Heart left ventricle (tissue), 16 donors: ENCODE results near the gene DHCR24. TPM values are rescaled to one million over a fixed set of nuclear protein-coding genes. Genes with fewer than 3 reads are reported as not detected.
A peak's percentile ranks its signal among the peaks of the same experiment; 100 is the strongest.

ENCODE experiments used
- ATAC-seq, 4 donors: fragments of 200-7000 bp; cut with Tn5 transposase; one replicate each; pipeline ENCODE4 v1.9.1; 2020 to 2022; ENCODE audit warnings: moderate library complexity in 4 of 4, mild to moderate bottlenecking in 3 of 4, moderate number of reproducible peaks in 1 of 4
- DNase-seq, 5 donors: peaks; one replicate each; pipeline ENCODE4 v3.0.0-alpha.2; 2020
- H3K27ac ChIP-seq, 12 donors: fragments of 200-600 bp; sonication (generic) in 4 of 12; one replicate each; pipeline versions ENCODE4 v1.5.0 to v1.8.0; 2016 to 2022; ENCODE audit warnings: mild to moderate bottlenecking in 2 of 12
- H3K27me3 ChIP-seq, 9 donors: fragments of 200-600 bp; sonication (generic) in 2 of 9; one replicate each; pipeline versions ENCODE4 v1.5.1 to v1.8.0; 2016 to 2022; ENCODE audit warnings: mild to moderate bottlenecking in 3 of 9
- H3K36me3 ChIP-seq, 9 donors: fragments of 200-600 bp; sonication (generic) in 2 of 9; one replicate each; pipeline versions ENCODE4 v1.5.0 to v1.8.0; 2018 to 2022; ENCODE audit warnings: mild to moderate bottlenecking in 2 of 9
- H3K4me1 ChIP-seq, 12 donors: fragments of 200-600 bp; sonication (generic) in 4 of 12; one replicate each; pipeline versions ENCODE4 v1.5.0 to v1.8.0; 2016 to 2022; ENCODE audit warnings: mild to moderate bottlenecking in 3 of 12
- H3K4me3 ChIP-seq, 12 donors: fragments of 200-600 bp; sonication (generic) in 4 of 12; one replicate each; pipeline versions ENCODE4 v1.5.0 to v1.8.0; 2017 to 2022; ENCODE audit warnings: mild to moderate bottlenecking in 9 of 12, moderate library complexity in 4 of 12
- H3K9me3 ChIP-seq, 12 donors: fragments of 200-600 bp; sonication (generic) in 4 of 12; one replicate each; pipeline versions ENCODE4 v1.5.0 to v1.8.0; 2016 to 2022; ENCODE audit warnings: mild to moderate bottlenecking in 1 of 12
- POLR2A ChIP-seq, 2 donors: fragments of 450-650 bp; IDR thresholded peaks; one replicate each; pipeline ENCODE4 v1.6.1; 2017; ENCODE audit warnings: antibody characterized with exemption in 2 of 2, mild to moderate bottlenecking in 2 of 2, moderate library complexity in 2 of 2
- WGBS, 4 donors: extraction: QIAGEN DNeasy Blood & Tissue Kit in 2 of 4; methylation state at CpG; one replicate each; pipeline versions ENCODE4 v1.1.5 to v1.1.7; 2013 to 2018; 5-methylcytosine and 5-hydroxymethylcytosine counted together
- intact Hi-C, 10 donors: fragments of 100-400 bp; cut with DNase I; formaldehyde crosslinking; loops; one replicate each; pipeline versions ENCODE4 v1.11.1 to v1.14.2; 2022
- polyA plus RNA-seq, 2 donors: library from polyadenylated mRNA; stranded (reverse); fragments of 200-250 nt; gene quantifications; one replicate each; pipeline ENCODE4 v1.2.3, GENCODE V29; 2013
- total RNA-seq, 9 donors: library from RNA; depleted of rRNA in 2 of 9; stranded (reverse); fragments of >200 nt in 2 of 9; fragmentation: NEBNext Ultra II Directional in 3 of 9; extraction: Animal tissue kit (Norgen Biotek cat#: 25700) in 3 of 9; gene quantifications; one replicate each; pipeline versions ENCODE4 v1.1.0 to v1.2.4, GENCODE V29; 2016 to 2023
- TF ChIP-seq, protein P1 (sequence below), 12 donors: fragments of 200-600 bp; sonication (generic) in 4 of 12; IDR thresholded peaks; one replicate each; pipeline versions ENCODE4 v1.5.0 to v1.8.0; 2018 to 2022; ENCODE audit warnings: antibody characterized with exemption in 12 of 12, mild to moderate bottlenecking in 5 of 12
- donor health status: ischemic (EF 13 %, LVEDD 7.1; RV severe dilation, severe dysfunction).
- donor health status: healthy with polysubstance abuse.
- donor health status: DM: no; HTN: yes; CAD: no.
- donor health status: DM: no; HTN: no; CAD: no.
- donor health status: ischemic (EF 25% LVEDD 6.9; RV normal size, moderate dysfunction).
- donor health status: ischemic (EF 25% LVEDD 5.7; RV mildly dilated, moderate dysfunction).
- donor health status: healthy.
- donor health status: DM: yes; HTN: yes; CAD: no.
- donor health status: ischemic (EF 35%, LVEDD 5.7; RV mildly dilated, moderate dysfunction).
- donor health status: nonischemic (EF 11% LVEDD 7.7; RV severe dilation, severe dysfunction).
- donor health status: DM: yes; HTN: yes; CAD: no.
- donor health status: PGD.
- donor health status: ischemic (EF 29% LVEDD 5.4; RV normal size, mild dysfunction).
- donor health status: nonischemic (EF 23%, LVEDD 6.1; RV moderate dilation, normal function).

Gene DHCR24
- total and polyA plus RNA-seq, 11 donors, result 5.3 to 109 (median 25.4) TPM

DNA sequence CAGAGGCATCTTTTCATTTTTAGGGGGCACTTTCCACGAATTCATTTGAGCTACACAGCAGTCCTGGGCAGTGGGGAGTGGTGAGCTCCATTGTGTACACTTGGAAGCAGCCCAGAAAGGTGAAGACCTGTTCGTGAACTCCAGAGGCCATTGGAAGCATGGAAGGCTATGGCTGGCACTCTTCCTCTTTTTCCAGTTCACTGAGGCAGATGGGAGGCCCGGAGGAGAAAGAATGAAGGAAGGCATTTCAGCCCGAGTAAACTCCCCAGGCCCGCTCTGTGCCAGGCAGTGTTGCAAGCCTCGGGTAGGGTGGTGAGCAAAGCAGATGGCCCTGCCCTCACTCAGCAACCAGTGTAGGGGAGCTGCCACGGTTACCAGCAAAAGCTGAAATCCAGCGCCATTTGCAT is 673 bp upstream of the DHCR24 start:
- Histone ChIP-seq H3K27me3 (peaks cover 0 to 7% (median 0%) of the 10 kb centered on the region in 9 donors), H3K36me3 (no peaks in the 10 kb centered on the region), H3K27ac (peak overlapping the region in 6 of 12 donors; percentile 22 to 74 (median 54)), H3K9me3 (no peaks in the 10 kb centered on the region), H3K4me1 (peaks cover 0 to 33% (median 9%) of the 10 kb centered on the region in 12 donors), H3K4me3 (peak overlapping the region; percentile 59 to 95 (median 78))
- no peak for TF ChIP-seq POLR2A (IDR thresholded peaks at IDR 0.05)
- TF ChIP-seq, protein P1, sequence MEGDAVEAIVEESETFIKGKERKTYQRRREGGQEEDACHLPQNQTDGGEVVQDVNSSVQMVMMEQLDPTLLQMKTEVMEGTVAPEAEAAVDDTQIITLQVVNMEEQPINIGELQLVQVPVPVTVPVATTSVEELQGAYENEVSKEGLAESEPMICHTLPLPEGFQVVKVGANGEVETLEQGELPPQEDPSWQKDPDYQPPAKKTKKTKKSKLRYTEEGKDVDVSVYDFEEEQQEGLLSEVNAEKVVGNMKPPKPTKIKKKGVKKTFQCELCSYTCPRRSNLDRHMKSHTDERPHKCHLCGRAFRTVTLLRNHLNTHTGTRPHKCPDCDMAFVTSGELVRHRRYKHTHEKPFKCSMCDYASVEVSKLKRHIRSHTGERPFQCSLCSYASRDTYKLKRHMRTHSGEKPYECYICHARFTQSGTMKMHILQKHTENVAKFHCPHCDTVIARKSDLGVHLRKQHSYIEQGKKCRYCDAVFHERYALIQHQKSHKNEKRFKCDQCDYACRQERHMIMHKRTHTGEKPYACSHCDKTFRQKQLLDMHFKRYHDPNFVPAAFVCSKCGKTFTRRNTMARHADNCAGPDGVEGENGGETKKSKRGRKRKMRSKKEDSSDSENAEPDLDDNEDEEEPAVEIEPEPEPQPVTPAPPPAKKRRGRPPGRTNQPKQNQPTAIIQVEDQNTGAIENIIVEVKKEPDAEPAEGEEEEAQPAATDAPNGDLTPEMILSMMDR (IDR thresholded peaks at IDR 0.05), result no peak
- DNase-seq (no peak), ATAC-seq (peak in 3 of 4 donors; percentile 8 to 50 (median 25))
- intact Hi-C loops, result loop anchor here in 5 of 10 donors (5.0 kb wide), 3 partner anchors 40 to 60 kb away; no protein-coding TSS in a partner anchor
- 36 to 37% (median 36%) methylated on average over 8 of the region's 8 CpGs for WGBS, 4 donors

DNA sequence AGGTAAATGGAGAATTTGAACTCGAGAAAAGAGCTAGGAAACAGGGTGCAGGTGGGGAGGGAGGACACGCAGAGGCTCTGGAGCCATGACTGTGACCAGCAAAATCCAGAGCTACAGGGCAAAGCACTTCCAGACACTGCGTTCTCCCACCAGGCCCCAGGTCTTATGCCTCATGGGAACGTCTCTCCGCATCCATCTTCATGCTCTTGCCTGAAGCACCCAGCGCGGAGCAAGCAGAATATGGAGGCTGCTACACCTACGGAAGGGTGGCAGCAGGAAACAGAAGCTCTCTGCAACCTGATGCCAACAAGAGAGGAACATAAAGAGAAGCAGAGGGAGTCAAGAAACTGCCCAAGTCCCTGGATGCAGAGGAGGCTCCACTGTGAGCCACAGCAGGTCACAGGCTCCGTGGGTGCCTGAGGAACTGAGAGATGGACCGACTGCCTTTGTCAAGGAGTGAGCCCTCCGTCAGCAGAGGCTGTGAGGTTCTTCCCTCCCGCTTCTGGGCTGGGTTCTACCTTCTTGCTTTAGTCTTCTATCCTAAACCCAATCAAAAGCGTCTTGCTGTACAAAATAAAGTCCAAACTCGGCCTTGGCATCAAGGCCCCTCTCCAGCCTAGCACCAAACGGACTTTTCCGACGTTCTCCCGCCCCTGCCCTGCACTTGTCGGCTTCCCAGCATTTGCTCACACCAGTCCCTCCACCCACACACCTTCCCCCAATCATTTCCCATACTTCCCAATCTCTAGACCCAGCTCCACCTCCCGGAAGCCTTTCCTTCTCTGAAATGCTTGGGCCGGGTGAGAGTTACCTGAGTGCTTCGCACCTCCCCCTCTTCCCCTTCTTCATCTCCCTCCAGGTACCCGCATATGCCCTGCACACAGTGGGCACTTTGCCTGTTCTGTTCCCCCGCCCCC is 930 bp downstream of the DHCR24 start:
- no peak for DNase-seq
- TF ChIP-seq, protein P1 (IDR thresholded peaks at IDR 0.05), result no peak
- intact Hi-C loops, result loop anchor here in 5 of 10 donors (5.0 kb wide), 3 partner anchors 41 to 61 kb away; no protein-coding TSS in a partner anchor
- Histone ChIP-seq H3K36me3 (peaks cover 0 to 3% (median 0%) of the 10 kb centered on the region in 9 donors), H3K27me3 (peaks cover 0 to 2% (median 0%) of the 10 kb centered on the region in 9 donors), H3K9me3 (no peaks in the 10 kb centered on the region), H3K27ac (peak overlapping the region in 1 of 12 donors; percentile 52), H3K4me3 (peak overlapping the region; percentile 59 to 95 (median 78)), H3K4me1 (peaks cover 0 to 33% (median 9%) of the 10 kb centered on the region in 12 donors)
- whole genome bisulfite sequencing, 4 donors, result 47 to 50% (median 49%) methylated on average over 24 of the region's 24 CpGs
- peak in 2 of 4 donors; percentile 1 to 10 for ATAC-seq

DNA sequence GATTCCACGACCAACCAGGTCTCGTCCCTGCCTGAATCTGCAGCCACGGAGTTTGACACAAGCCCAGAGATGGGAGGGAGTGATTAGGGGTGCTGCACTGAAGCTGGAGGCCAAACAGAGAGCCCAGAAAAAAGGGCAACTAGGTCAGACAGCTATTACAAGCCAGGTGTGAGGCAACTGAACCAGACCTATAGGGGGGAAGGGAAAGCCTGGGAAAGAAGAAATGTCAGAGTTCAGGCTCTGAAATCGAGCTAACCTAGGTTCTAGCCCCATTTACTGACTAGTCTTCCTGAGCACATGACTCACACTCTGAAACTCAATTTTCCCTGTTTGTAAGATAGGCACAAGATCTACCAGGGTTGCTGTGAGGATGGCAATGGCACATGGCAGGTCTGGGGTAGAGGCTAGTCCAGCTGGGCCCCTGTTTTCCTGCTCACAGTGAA is 1.7 kb downstream of the DHCR24 start:
- Histone ChIP-seq H3K36me3 (peaks cover 0 to 4% (median 0%) of the 10 kb centered on the region in 9 donors), H3K4me3 (no peak overlapping the region), H3K27me3 (no peaks in the 10 kb centered on the region), H3K4me1 (peaks cover 0 to 33% (median 9%) of the 10 kb centered on the region in 12 donors), H3K27ac (no peak overlapping the region), H3K9me3 (no peaks in the 10 kb centered on the region)
- intact Hi-C loops, result loop anchor here in 5 of 10 donors (5.0 kb wide), 3 partner anchors 42 to 62 kb away; no protein-coding TSS in a partner anchor
- 87 to 95% (median 92%) methylated on average over 4 of the region's 4 CpGs for WGBS, 4 donors
- ATAC-seq, result no peak
- TF ChIP-seq, protein P1 (IDR thresholded peaks at IDR 0.05), result no peak
- TF ChIP-seq POLR2A (IDR thresholded peaks at IDR 0.05), result no peak
- DNase-seq, result no peak

DNA sequence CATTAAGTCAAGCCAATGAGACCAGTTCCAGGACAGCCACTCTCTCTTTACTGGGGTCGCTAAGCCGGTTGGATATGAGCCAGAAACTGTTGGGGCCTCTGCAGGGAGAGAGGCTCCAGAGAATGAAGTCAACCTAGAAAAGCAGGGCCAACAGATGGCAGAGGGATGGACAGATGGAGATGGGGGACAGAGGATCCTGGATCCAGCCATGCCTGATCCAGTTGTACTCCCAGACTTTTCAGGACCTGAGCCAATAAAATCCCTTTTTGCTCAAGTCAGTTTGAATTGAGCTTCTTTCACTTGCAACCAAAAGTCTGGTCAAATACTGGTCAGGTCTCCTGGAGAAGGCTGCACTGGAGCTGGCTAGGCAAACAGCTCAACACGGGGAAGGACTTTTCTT is 2.2 kb downstream of the DHCR24 start:
- no peak for TF ChIP-seq POLR2A (IDR thresholded peaks at IDR 0.05)
- TF ChIP-seq, protein P1 (IDR thresholded peaks at IDR 0.05), result no peak
- H3K9me3 ChIP-seq, result no peaks in the 10 kb centered on the region
- H3K27ac ChIP-seq, result no peak overlapping the region
- no peak overlapping the region for H3K4me3 ChIP-seq
- peaks cover 0 to 33% (median 9%) of the 10 kb centered on the region in 12 donors for H3K4me1 ChIP-seq
- ATAC-seq (no peak), DNase-seq (no peak)
- H3K36me3 ChIP-seq, result peaks cover 0 to 5% (median 0%) of the 10 kb centered on the region in 9 donors
- H3K27me3 ChIP-seq, result no peaks in the 10 kb centered on the region
- 61 to 82% (median 77%) methylated on average over 3 of the region's 3 CpGs for WGBS, 4 donors
- intact Hi-C loops, result loop anchor here in 5 of 10 donors (5.0 kb wide), 3 partner anchors 43 to 63 kb away; no protein-coding TSS in a partner anchor
